Heart left ventricle (tissue), 16 donors: ENCODE results near the gene RABGGTB. TPM values are rescaled to one million over a fixed set of nuclear protein-coding genes. Genes with fewer than 3 reads are reported as not detected.
A peak's percentile ranks its signal among the peaks of the same experiment; 100 is the strongest.
"Not testable (repeated sequence)": the region's sequence is repeated elsewhere in the genome, so short reads cannot be mapped to it uniquely, and the experiment has no call there.

ENCODE experiments used
- ATAC-seq, 4 donors: fragments of 200-7000 bp; cut with Tn5 transposase; one replicate each; pipeline ENCODE4 v1.9.1; 2020 to 2022; ENCODE audit warnings: moderate library complexity in 4 of 4, mild to moderate bottlenecking in 3 of 4, moderate number of reproducible peaks in 1 of 4
- DNase-seq, 5 donors: peaks; one replicate each; pipeline ENCODE4 v3.0.0-alpha.2; 2020
- H3K27ac ChIP-seq, 12 donors: fragments of 200-600 bp; sonication (generic) in 4 of 12; one replicate each; pipeline versions ENCODE4 v1.5.0 to v1.8.0; 2016 to 2022; ENCODE audit warnings: mild to moderate bottlenecking in 2 of 12
- H3K27me3 ChIP-seq, 9 donors: fragments of 200-600 bp; sonication (generic) in 2 of 9; one replicate each; pipeline versions ENCODE4 v1.5.1 to v1.8.0; 2016 to 2022; ENCODE audit warnings: mild to moderate bottlenecking in 3 of 9
- H3K36me3 ChIP-seq, 9 donors: fragments of 200-600 bp; sonication (generic) in 2 of 9; one replicate each; pipeline versions ENCODE4 v1.5.0 to v1.8.0; 2018 to 2022; ENCODE audit warnings: mild to moderate bottlenecking in 2 of 9
- H3K4me1 ChIP-seq, 12 donors: fragments of 200-600 bp; sonication (generic) in 4 of 12; one replicate each; pipeline versions ENCODE4 v1.5.0 to v1.8.0; 2016 to 2022; ENCODE audit warnings: mild to moderate bottlenecking in 3 of 12
- H3K4me3 ChIP-seq, 12 donors: fragments of 200-600 bp; sonication (generic) in 4 of 12; one replicate each; pipeline versions ENCODE4 v1.5.0 to v1.8.0; 2017 to 2022; ENCODE audit warnings: mild to moderate bottlenecking in 9 of 12, moderate library complexity in 4 of 12
- H3K9me3 ChIP-seq, 12 donors: fragments of 200-600 bp; sonication (generic) in 4 of 12; one replicate each; pipeline versions ENCODE4 v1.5.0 to v1.8.0; 2016 to 2022; ENCODE audit warnings: mild to moderate bottlenecking in 1 of 12
- CTCF ChIP-seq, 12 donors: fragments of 200-600 bp; sonication (generic) in 4 of 12; IDR thresholded peaks; one replicate each; pipeline versions ENCODE4 v1.5.0 to v1.8.0; 2018 to 2022; ENCODE audit warnings: antibody characterized with exemption in 12 of 12, mild to moderate bottlenecking in 5 of 12
- POLR2A ChIP-seq, 2 donors: fragments of 450-650 bp; IDR thresholded peaks; one replicate each; pipeline ENCODE4 v1.6.1; 2017; ENCODE audit warnings: antibody characterized with exemption in 2 of 2, mild to moderate bottlenecking in 2 of 2, moderate library complexity in 2 of 2
- WGBS, 4 donors: extraction: QIAGEN DNeasy Blood & Tissue Kit in 2 of 4; methylation state at CpG; one replicate each; pipeline versions ENCODE4 v1.1.5 to v1.1.7; 2013 to 2018; 5-methylcytosine and 5-hydroxymethylcytosine counted together
- intact Hi-C, 10 donors: fragments of 100-400 bp; cut with DNase I; formaldehyde crosslinking; loops; one replicate each; pipeline versions ENCODE4 v1.11.1 to v1.14.2; 2022
- polyA plus RNA-seq, 2 donors: library from polyadenylated mRNA; stranded (reverse); fragments of 200-250 nt; gene quantifications; one replicate each; pipeline ENCODE4 v1.2.3, GENCODE V29; 2013
- total RNA-seq, 9 donors: library from RNA; depleted of rRNA in 2 of 9; stranded (reverse); fragments of >200 nt in 2 of 9; fragmentation: NEBNext Ultra II Directional in 3 of 9; extraction: Animal tissue kit (Norgen Biotek cat#: 25700) in 3 of 9; gene quantifications; one replicate each; pipeline versions ENCODE4 v1.1.0 to v1.2.4, GENCODE V29; 2016 to 2023
- donor health status: ischemic (EF 13 %, LVEDD 7.1; RV severe dilation, severe dysfunction).
- donor health status: healthy with polysubstance abuse.
- donor health status: DM: no; HTN: yes; CAD: no.
- donor health status: DM: no; HTN: no; CAD: no.
- donor health status: ischemic (EF 25% LVEDD 6.9; RV normal size, moderate dysfunction).
- donor health status: ischemic (EF 25% LVEDD 5.7; RV mildly dilated, moderate dysfunction).
- donor health status: healthy.
- donor health status: DM: yes; HTN: yes; CAD: no.
- donor health status: ischemic (EF 35%, LVEDD 5.7; RV mildly dilated, moderate dysfunction).
- donor health status: nonischemic (EF 11% LVEDD 7.7; RV severe dilation, severe dysfunction).
- donor health status: DM: yes; HTN: yes; CAD: no.
- donor health status: PGD.
- donor health status: ischemic (EF 29% LVEDD 5.4; RV normal size, mild dysfunction).
- donor health status: nonischemic (EF 23%, LVEDD 6.1; RV moderate dilation, normal function).

RABGGTB gene
- total and polyA plus RNA-seq, 11 donors: 30.7 to 67.4 (median 55.1) TPM

DNA sequence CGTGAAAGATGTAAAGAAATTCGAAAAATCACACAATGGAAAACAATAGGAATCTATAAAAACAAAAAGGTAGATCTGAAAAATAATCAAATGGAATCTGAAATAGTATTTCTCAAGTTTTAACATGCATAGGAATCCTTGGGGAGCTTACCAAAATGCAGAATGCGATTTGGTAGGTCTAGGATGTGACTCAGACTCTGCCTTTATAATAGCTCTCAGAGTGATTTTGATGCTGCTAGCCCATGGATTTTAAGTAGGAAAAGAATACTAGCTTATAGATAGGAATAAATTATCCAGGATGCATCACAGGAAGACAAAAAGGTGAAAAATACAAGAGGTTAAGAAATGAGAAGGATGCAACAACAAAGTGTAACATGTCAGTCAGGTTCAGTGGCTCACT, 14.1 kb upstream of the RABGGTB start:
- TF ChIP-seq CTCF (IDR thresholded peaks at IDR 0.05) (no peak), POLR2A (IDR thresholded peaks at IDR 0.05) (no peak)
- no peak for DNase-seq
- no peak overlapping the region for H3K4me3 ChIP-seq
- no peak for ATAC-seq
- H3K27ac ChIP-seq: no peak overlapping the region
- intact Hi-C loops: no loop called here
- H3K4me1 ChIP-seq: no peaks in the 10 kb centered on the region
- H3K27me3 ChIP-seq: no peaks in the 10 kb centered on the region
- whole genome bisulfite sequencing, 4 donors: 75 to 81% (median 80%) methylated on average over 3 of the region's 3 CpGs
- H3K36me3 ChIP-seq: no peaks in the 10 kb centered on the region
- H3K9me3 ChIP-seq: no peaks in the 10 kb centered on the region

DNA sequence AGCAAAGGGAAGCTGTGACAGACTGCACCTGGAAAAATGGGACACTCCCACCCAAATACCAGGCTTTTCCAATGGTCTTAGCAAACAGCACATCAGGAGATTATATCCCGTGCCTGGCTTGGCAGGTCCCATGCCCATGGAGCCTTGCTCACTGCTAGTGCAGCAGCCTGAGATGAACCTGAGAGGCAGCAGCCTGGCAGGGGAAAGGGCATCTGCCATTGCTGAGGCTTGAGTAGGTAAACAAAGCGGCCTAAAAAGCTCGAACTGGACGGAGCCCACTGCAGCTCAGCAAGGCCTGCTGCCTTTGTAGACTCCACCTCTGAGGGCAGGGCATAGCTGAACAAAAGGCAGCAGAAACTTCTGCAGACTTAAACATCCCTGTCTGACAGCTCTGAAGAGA, 8.2 kb upstream of the RABGGTB start:
- WGBS, 4 donors: 57 to 94% (median 75%) methylated on average over 3 to 4 of the region's 4 CpGs

DNA sequence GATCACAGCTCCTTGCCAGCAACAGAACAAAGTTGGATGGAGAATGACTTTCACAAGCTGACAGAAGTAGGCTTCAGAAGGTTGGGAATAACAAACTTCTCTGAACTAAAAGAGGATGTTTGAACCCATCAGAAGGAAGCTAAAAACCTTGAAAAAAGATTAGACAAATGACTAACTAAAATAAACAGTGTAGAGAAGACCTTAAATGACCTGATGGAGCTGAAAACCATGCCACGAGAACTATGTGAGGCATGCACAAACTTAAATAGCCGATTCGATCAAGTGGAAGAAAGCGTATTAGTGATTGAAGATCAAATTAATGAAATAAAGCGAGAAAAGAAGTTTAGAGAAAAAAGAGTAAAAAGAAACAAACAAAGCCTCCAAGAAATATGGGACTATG, 7.4 kb upstream of the RABGGTB start:
- H3K27me3 ChIP-seq, H3K36me3 ChIP-seq, H3K27ac ChIP-seq, H3K4me1 ChIP-seq, H3K9me3 ChIP-seq, H3K4me3 ChIP-seq, intact Hi-C loops, ATAC-seq, DNase-seq: not testable (repeated sequence)
- WGBS, 4 donors: 91 to 95% (median 94%) methylated on average over 5 of the region's 5 CpGs

More for the DNA sequence above, 8.2 kb upstream of the RABGGTB start:
- H3K27ac ChIP-seq, H3K4me1 ChIP-seq, H3K4me3 ChIP-seq, ATAC-seq, H3K9me3 ChIP-seq, DNase-seq, H3K36me3 ChIP-seq, intact Hi-C loops, H3K27me3 ChIP-seq: not testable (repeated sequence)

DNA sequence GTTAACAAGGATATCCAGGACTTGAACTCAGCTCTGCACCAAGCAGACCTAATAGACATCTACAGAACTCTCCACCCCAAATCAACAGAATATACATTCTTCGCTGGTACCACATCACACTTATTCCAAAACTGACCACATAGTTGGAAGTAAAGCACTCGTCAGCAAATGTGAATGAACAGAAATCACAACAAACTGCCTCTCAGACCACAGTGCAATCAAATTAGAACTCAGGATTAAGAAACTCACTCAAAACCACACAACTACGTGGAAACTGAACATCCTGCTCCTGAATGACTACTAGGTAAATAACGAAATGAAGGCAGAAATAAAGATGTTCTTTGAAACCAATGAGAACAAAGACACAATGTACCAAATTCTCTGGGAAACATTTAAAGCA, 5.9 kb upstream of the RABGGTB start:
- H3K9me3 ChIP-seq, H3K4me3 ChIP-seq, DNase-seq, H3K27ac ChIP-seq, intact Hi-C loops, H3K27me3 ChIP-seq, ATAC-seq, H3K36me3 ChIP-seq, H3K4me1 ChIP-seq: not testable (repeated sequence)
- 78 to 88% (median 80%) methylated on average over 4 of the region's 4 CpGs for WGBS, 4 donors

DNA sequence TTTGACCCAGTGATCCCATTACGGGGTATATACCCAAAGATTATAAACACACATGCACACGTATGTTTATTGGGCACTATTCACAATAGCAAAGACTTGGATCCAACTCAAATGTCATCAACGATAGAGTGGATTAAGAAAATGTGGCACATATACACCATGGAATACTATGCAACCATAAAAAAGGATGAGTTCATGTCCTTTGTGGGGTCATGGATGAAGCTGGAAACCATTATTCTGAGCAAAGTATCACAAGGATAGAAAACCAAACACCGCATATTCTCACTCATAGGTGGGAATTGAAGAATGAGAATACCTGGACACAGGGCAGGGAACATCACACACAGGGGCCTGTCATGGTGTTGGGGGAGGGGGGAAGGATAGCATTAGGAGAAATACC, 2.1 kb upstream of the RABGGTB start:
- ATAC-seq, H3K9me3 ChIP-seq, H3K4me3 ChIP-seq, DNase-seq, H3K27me3 ChIP-seq, intact Hi-C loops, H3K27ac ChIP-seq: not testable (repeated sequence)
- peaks cover 0 to 31% (median 20%) of the 10 kb centered on the region in 12 donors for H3K4me1 ChIP-seq
- WGBS, 4 donors: 86 to 95% (median 94%) methylated on average over 4 of the region's 4 CpGs
- peaks cover 0 to 14% (median 1%) of the 10 kb centered on the region in 9 donors for H3K36me3 ChIP-seq

GRCh38 chr1:75785320-75785982, 605 bp upstream of the RABGGTB start:
- DNase-seq (no peak), ATAC-seq (peak; percentile 25 to 53 (median 36))
- Histone ChIP-seq H3K36me3 (peaks cover 0 to 29% (median 16%) of the 10 kb centered on the region in 9 donors), H3K27me3 (no peaks in the 10 kb centered on the region), H3K4me1 (peaks cover 0 to 46% (median 34%) of the 10 kb centered on the region in 12 donors), H3K4me3 (peak overlapping the region; percentile 50 to 86 (median 77)), H3K9me3 (no peaks in the 10 kb centered on the region), H3K27ac (peak overlapping the region; percentile 59 to 92 (median 86))
- intact Hi-C loops: loop anchor here in 7 of 10 donors (5.0 kb wide), 3 partner anchors 58 to 143 kb away; partner anchors contain the start of gene ACADM (in 2 of the 7)
- WGBS, 4 donors: 10 to 14% (median 12%) methylated on average over 9 of the region's 9 CpGs
- TF ChIP-seq POLR2A (IDR thresholded peaks at IDR 0.05) (no peak), CTCF (IDR thresholded peaks at IDR 0.05) (no peak)
